HG03108 (cell line): ENCODE measurements around the gene ALK.

Experiments
- ATAC-seq: cut with Tn5 transposase; IDR thresholded peaks from one replicate; pipeline ENCODE4 v1.9.1; 2021; ENCODE audit warnings: moderate library complexity; ENCODE audit not compliant: unreplicated experiment

Gene ALK

GRCh38 chr2:29615183-29615582, 306.2 kb downstream of the ALK start:
- no peak for ATAC-seq

- no peak for ATAC-seq
Measured at GRCh38 chr2:29614295-29614830, 307.0 kb downstream of the ALK start.

- ATAC-seq = no peak
Measured at GRCh38 chr2:29613792-29614266, 307.6 kb downstream of the ALK start.

- no peak for ATAC-seq
Measured at GRCh38 chr2:29613067-29613466, 308.3 kb downstream of the ALK start.

- ATAC-seq = no peak
Measured at GRCh38 chr2:29612568-29612967, 308.8 kb downstream of the ALK start.

- no peak for ATAC-seq
Measured at GRCh38 chr2:29611850-29612249, 309.5 kb downstream of the ALK start.

- ATAC-seq = no peak
Measured at GRCh38 chr2:29611261-29611660, 310.1 kb downstream of the ALK start.

GRCh38 chr2:29610569-29610968, 310.8 kb downstream of the ALK start:
- no peak for ATAC-seq

- no peak for ATAC-seq
Measured at GRCh38 chr2:29607038-29607420, 314.4 kb downstream of the ALK start.

- no peak for ATAC-seq
Measured at GRCh38 chr2:29606104-29607037, 315.0 kb downstream of the ALK start.

- no peak for ATAC-seq
Measured at GRCh38 chr2:29603341-29603740, 318.0 kb downstream of the ALK start.

- no peak for ATAC-seq
Measured at GRCh38 chr2:29601872-29602271, 319.5 kb downstream of the ALK start.

- ATAC-seq = no peak
Measured at GRCh38 chr2:29601321-29601720, 320.1 kb downstream of the ALK start.

GRCh38 chr2:29599946-29600345, 321.4 kb downstream of the ALK start:
- no peak for ATAC-seq

GRCh38 chr2:29598978-29599377, 322.4 kb downstream of the ALK start:
- no peak for ATAC-seq

GRCh38 chr2:29597035-29597434, 324.4 kb downstream of the ALK start:
- no peak for ATAC-seq

- ATAC-seq = no peak
Measured at GRCh38 chr2:29596584-29596983, 324.8 kb downstream of the ALK start.

- no peak for ATAC-seq
Measured at GRCh38 chr2:29591600-29591999, 329.8 kb downstream of the ALK start.

GRCh38 chr2:29590211-29590610, 331.2 kb downstream of the ALK start:
- ATAC-seq = no peak

GRCh38 chr2:29589440-29590103, 331.8 kb downstream of the ALK start:
- ATAC-seq = no peak

GRCh38 chr2:29587402-29588190, 333.8 kb downstream of the ALK start:
- no peak for ATAC-seq
